Lower leg skin (tissue), 3 donors: ENCODE data around the gene TKT.

ENCODE experiments used
- POLR2A ChIP-seq, 2 donors: fragments of 450-650 bp; IDR thresholded peaks; one replicate each; pipeline ENCODE4 v1.6.1; 2016 to 2017; ENCODE audit warnings: antibody characterized with exemption in 2 of 2, mild to moderate bottlenecking in 1 of 2, moderate library complexity in 1 of 2
- TF ChIP-seq, protein P1 (sequence below), 3 donors: fragments of 450-650 bp; IDR thresholded peaks; one replicate each; pipeline ENCODE4 v1.5.1; 2016; ENCODE audit warnings: antibody characterized with exemption in 3 of 3, mild to moderate bottlenecking in 3 of 3, moderate library complexity in 2 of 3

- TF ChIP-seq, protein P1, sequence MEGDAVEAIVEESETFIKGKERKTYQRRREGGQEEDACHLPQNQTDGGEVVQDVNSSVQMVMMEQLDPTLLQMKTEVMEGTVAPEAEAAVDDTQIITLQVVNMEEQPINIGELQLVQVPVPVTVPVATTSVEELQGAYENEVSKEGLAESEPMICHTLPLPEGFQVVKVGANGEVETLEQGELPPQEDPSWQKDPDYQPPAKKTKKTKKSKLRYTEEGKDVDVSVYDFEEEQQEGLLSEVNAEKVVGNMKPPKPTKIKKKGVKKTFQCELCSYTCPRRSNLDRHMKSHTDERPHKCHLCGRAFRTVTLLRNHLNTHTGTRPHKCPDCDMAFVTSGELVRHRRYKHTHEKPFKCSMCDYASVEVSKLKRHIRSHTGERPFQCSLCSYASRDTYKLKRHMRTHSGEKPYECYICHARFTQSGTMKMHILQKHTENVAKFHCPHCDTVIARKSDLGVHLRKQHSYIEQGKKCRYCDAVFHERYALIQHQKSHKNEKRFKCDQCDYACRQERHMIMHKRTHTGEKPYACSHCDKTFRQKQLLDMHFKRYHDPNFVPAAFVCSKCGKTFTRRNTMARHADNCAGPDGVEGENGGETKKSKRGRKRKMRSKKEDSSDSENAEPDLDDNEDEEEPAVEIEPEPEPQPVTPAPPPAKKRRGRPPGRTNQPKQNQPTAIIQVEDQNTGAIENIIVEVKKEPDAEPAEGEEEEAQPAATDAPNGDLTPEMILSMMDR (IDR thresholded peaks at IDR 0.05) = no peak
- no peak for TF ChIP-seq POLR2A (IDR thresholded peaks at IDR 0.05)
Measured at GRCh38 chr3:53282581-53282980, 26.8 kb upstream of the TKT start.
